Heart left ventricle (tissue), 16 donors: ENCODE measurements around the gene ARHGAP23. TPM values are rescaled to one million over a fixed set of nuclear protein-coding genes. Genes with fewer than 3 reads are reported as not detected.
A peak's percentile ranks its signal among the peaks of the same experiment; 100 is the strongest.

Experiments used
- ATAC-seq, 4 donors: fragments of 200-7000 bp; cut with Tn5 transposase; one replicate each; pipeline ENCODE4 v1.9.1; 2020 to 2022; ENCODE audit warnings: moderate library complexity in 4 of 4, mild to moderate bottlenecking in 3 of 4, moderate number of reproducible peaks in 1 of 4
- DNase-seq, 5 donors: peaks; one replicate each; pipeline ENCODE4 v3.0.0-alpha.2; 2020
- H3K27ac ChIP-seq, 12 donors: fragments of 200-600 bp; sonication (generic) in 4 of 12; one replicate each; pipeline versions ENCODE4 v1.5.0 to v1.8.0; 2016 to 2022; ENCODE audit warnings: mild to moderate bottlenecking in 2 of 12
- H3K27me3 ChIP-seq, 9 donors: fragments of 200-600 bp; sonication (generic) in 2 of 9; one replicate each; pipeline versions ENCODE4 v1.5.1 to v1.8.0; 2016 to 2022; ENCODE audit warnings: mild to moderate bottlenecking in 3 of 9
- H3K36me3 ChIP-seq, 9 donors: fragments of 200-600 bp; sonication (generic) in 2 of 9; one replicate each; pipeline versions ENCODE4 v1.5.0 to v1.8.0; 2018 to 2022; ENCODE audit warnings: mild to moderate bottlenecking in 2 of 9
- H3K4me1 ChIP-seq, 12 donors: fragments of 200-600 bp; sonication (generic) in 4 of 12; one replicate each; pipeline versions ENCODE4 v1.5.0 to v1.8.0; 2016 to 2022; ENCODE audit warnings: mild to moderate bottlenecking in 3 of 12
- H3K4me3 ChIP-seq, 12 donors: fragments of 200-600 bp; sonication (generic) in 4 of 12; one replicate each; pipeline versions ENCODE4 v1.5.0 to v1.8.0; 2017 to 2022; ENCODE audit warnings: mild to moderate bottlenecking in 9 of 12, moderate library complexity in 4 of 12
- H3K9me3 ChIP-seq, 12 donors: fragments of 200-600 bp; sonication (generic) in 4 of 12; one replicate each; pipeline versions ENCODE4 v1.5.0 to v1.8.0; 2016 to 2022; ENCODE audit warnings: mild to moderate bottlenecking in 1 of 12
- CTCF ChIP-seq, 12 donors: fragments of 200-600 bp; sonication (generic) in 4 of 12; IDR thresholded peaks; one replicate each; pipeline versions ENCODE4 v1.5.0 to v1.8.0; 2018 to 2022; ENCODE audit warnings: antibody characterized with exemption in 12 of 12, mild to moderate bottlenecking in 5 of 12
- POLR2A ChIP-seq, 2 donors: fragments of 450-650 bp; IDR thresholded peaks; one replicate each; pipeline ENCODE4 v1.6.1; 2017; ENCODE audit warnings: antibody characterized with exemption in 2 of 2, mild to moderate bottlenecking in 2 of 2, moderate library complexity in 2 of 2
- WGBS, 4 donors: extraction: QIAGEN DNeasy Blood & Tissue Kit in 2 of 4; methylation state at CpG; one replicate each; pipeline versions ENCODE4 v1.1.5 to v1.1.7; 2013 to 2018; 5-methylcytosine and 5-hydroxymethylcytosine counted together
- intact Hi-C, 10 donors: fragments of 100-400 bp; cut with DNase I; formaldehyde crosslinking; loops; one replicate each; pipeline versions ENCODE4 v1.11.1 to v1.14.2; 2022
- polyA plus RNA-seq, 2 donors: library from polyadenylated mRNA; stranded (reverse); fragments of 200-250 nt; gene quantifications; one replicate each; pipeline ENCODE4 v1.2.3, GENCODE V29; 2013
- total RNA-seq, 9 donors: library from RNA; depleted of rRNA in 2 of 9; stranded (reverse); fragments of >200 nt in 2 of 9; fragmentation: NEBNext Ultra II Directional in 3 of 9; extraction: Animal tissue kit (Norgen Biotek cat#: 25700) in 3 of 9; gene quantifications; one replicate each; pipeline versions ENCODE4 v1.1.0 to v1.2.4, GENCODE V29; 2016 to 2023
- donor health status: ischemic (EF 13 %, LVEDD 7.1; RV severe dilation, severe dysfunction).
- donor health status: healthy with polysubstance abuse.
- donor health status: DM: no; HTN: yes; CAD: no.
- donor health status: DM: no; HTN: no; CAD: no.
- donor health status: ischemic (EF 25% LVEDD 6.9; RV normal size, moderate dysfunction).
- donor health status: ischemic (EF 25% LVEDD 5.7; RV mildly dilated, moderate dysfunction).
- donor health status: healthy.
- donor health status: DM: yes; HTN: yes; CAD: no.
- donor health status: ischemic (EF 35%, LVEDD 5.7; RV mildly dilated, moderate dysfunction).
- donor health status: nonischemic (EF 11% LVEDD 7.7; RV severe dilation, severe dysfunction).
- donor health status: DM: yes; HTN: yes; CAD: no.
- donor health status: PGD.
- donor health status: ischemic (EF 29% LVEDD 5.4; RV normal size, mild dysfunction).
- donor health status: nonischemic (EF 23%, LVEDD 6.1; RV moderate dilation, normal function).

ARHGAP23 gene
- total and polyA plus RNA-seq, 11 donors, result 28.0 to 73.1 (median 66.3) TPM

- DNase-seq, result no peak
- 76 to 84% (median 81%) methylated on average over 18 to 19 of the region's 19 CpGs for WGBS, 4 donors
- TF ChIP-seq POLR2A (IDR thresholded peaks at IDR 0.05), result no peak
- no peak for TF ChIP-seq CTCF (IDR thresholded peaks at IDR 0.05)
- no peak overlapping the region for H3K4me3 ChIP-seq
- no peaks in the 10 kb centered on the region for H3K27me3 ChIP-seq
- ATAC-seq, result no peak
- intact Hi-C loops, result loop anchor here in 1 of 10 donors (10.0 kb wide), 1 partner anchor 274 kb away; the partner anchor contains the start of gene CISD3
- H3K9me3 ChIP-seq, result no peaks in the 10 kb centered on the region
- H3K4me1 ChIP-seq, result peaks cover 5 to 95% (median 65%) of the 10 kb centered on the region in 12 donors
- H3K36me3 ChIP-seq, result peaks cover 0 to 58% (median 39%) of the 10 kb centered on the region in 9 donors
- peak overlapping the region in 4 of 12 donors; percentile 10 to 66 (median 36) for H3K27ac ChIP-seq
Observed at GRCh38 chr17:38460716-38461630, 32.7 kb downstream of the ARHGAP23 start.

- no peak overlapping the region for H3K4me3 ChIP-seq
- intact Hi-C loops, result loop anchor here in 1 of 10 donors (10.0 kb wide), 1 partner anchor 273 kb away; the partner anchor contains the start of gene CISD3
- no peaks in the 10 kb centered on the region for H3K9me3 ChIP-seq
- H3K36me3 ChIP-seq, result peaks cover 0 to 65% (median 44%) of the 10 kb centered on the region in 9 donors
- WGBS, 4 donors, result 76 to 90% (median 86%) methylated on average over 7 of the region's 7 CpGs
- peak overlapping the region in 2 of 12 donors; percentile 95 to 96 for H3K27ac ChIP-seq
- peaks cover 5 to 95% (median 65%) of the 10 kb centered on the region in 12 donors for H3K4me1 ChIP-seq
- no peaks in the 10 kb centered on the region for H3K27me3 ChIP-seq
- no peak for TF ChIP-seq CTCF (IDR thresholded peaks at IDR 0.05)
- TF ChIP-seq POLR2A (IDR thresholded peaks at IDR 0.05), result no peak
- DNase-seq, result no peak
- ATAC-seq, result no peak
Observed at GRCh38 chr17:38461683-38462082, 33.4 kb downstream of the ARHGAP23 start.

- DNase-seq, result peak; percentile 52 to 86 (median 77)
- Histone ChIP-seq H3K27me3 (no peaks in the 10 kb centered on the region), H3K36me3 (peaks cover 0 to 76% (median 54%) of the 10 kb centered on the region in 9 donors), H3K4me3 (no peak overlapping the region), H3K4me1 (peaks cover 5 to 94% (median 65%) of the 10 kb centered on the region in 12 donors), H3K27ac (peak overlapping the region in 11 of 12 donors; percentile 10 to 99 (median 95)), H3K9me3 (no peaks in the 10 kb centered on the region)
- ATAC-seq, result peak; percentile 22 to 47 (median 38)
- intact Hi-C loops, result loop anchor here in 1 of 10 donors (10.0 kb wide), 1 partner anchor 271 kb away; the partner anchor contains the start of gene CISD3
- TF ChIP-seq CTCF (IDR thresholded peaks at IDR 0.05) (no peak), POLR2A (IDR thresholded peaks at IDR 0.05) (no peak)
- WGBS, 4 donors, result 16 to 49% (median 39%) methylated on average over 3 to 8 of the region's 8 CpGs
Observed at GRCh38 chr17:38463451-38463858, 35.2 kb downstream of the ARHGAP23 start.

- intact Hi-C loops, result loop anchor here in 1 of 10 donors (10.0 kb wide), 1 partner anchor 271 kb away; the partner anchor contains the start of gene CISD3
- DNase-seq, result peak; percentile 69 to 82 (median 75)
- Histone ChIP-seq H3K4me3 (peak overlapping the region in 10 of 12 donors; percentile 38 to 63 (median 52)), H3K27me3 (no peaks in the 10 kb centered on the region), H3K27ac (peak overlapping the region; percentile 87 to 99 (median 95)), H3K4me1 (peaks cover 5 to 94% (median 65%) of the 10 kb centered on the region in 12 donors), H3K36me3 (peaks cover 0 to 77% (median 53%) of the 10 kb centered on the region in 9 donors), H3K9me3 (no peaks in the 10 kb centered on the region)
- ATAC-seq, result peak; percentile 41 to 44 (median 44)
- TF ChIP-seq CTCF (IDR thresholded peaks at IDR 0.05), result peak in 1 of 12 donors; percentile 10
- no peak for TF ChIP-seq POLR2A (IDR thresholded peaks at IDR 0.05)
- 14 to 26% (median 22%) methylated on average over 6 to 9 of the region's 9 CpGs for whole genome bisulfite sequencing, 4 donors
Observed at GRCh38 chr17:38464251-38464722, 36.0 kb downstream of the ARHGAP23 start.
